ENCODE results near the gene ARHGAP26.

DNA sequence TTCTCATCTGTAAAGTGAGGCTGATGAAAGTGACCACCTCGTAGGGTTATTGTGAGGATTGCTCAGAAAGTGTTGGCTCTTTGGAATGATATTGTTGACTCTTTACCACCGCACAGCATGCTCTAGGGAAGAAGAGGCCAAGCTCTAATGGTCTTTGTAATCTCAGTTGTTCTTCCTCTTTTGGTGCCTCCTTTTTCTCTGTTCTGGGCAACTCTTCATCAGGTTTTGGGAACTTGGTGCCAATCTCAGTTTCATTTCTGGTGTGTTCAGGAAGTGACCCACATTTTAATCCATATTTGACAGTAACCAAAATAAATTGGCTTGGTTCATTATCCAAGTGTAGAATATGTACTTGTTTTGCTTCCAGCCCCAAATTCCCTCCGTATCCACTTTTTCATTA, 25.1 kb downstream of the ARHGAP26 start:
- TF ChIP-seq YY1 (IDR thresholded peaks at IDR 0.05; ENCODE audit: insufficient read depth, insufficient read length) (no peak), ZNF274 (IDR thresholded peaks at IDR 0.05; ENCODE audit: low read depth, low read length) (no peak)

Measured in NT2/D1 (cell line).